Esophagus squamous epithelium (tissue), 5 donors: ENCODE data around the gene SINHCAF. TPM values are rescaled to one million over a fixed set of nuclear protein-coding genes. Genes with fewer than 3 reads are reported as not detected.
A peak's percentile ranks its signal among the peaks of the same experiment; 100 is the strongest.

ENCODE experiments used
- DNase-seq: peaks from one replicate; lab custom pipeline; 2025; lab: John Stamatoyannopoulos, UW
- H3K27ac ChIP-seq, 4 donors: fragments of 200-600 bp; sonication (generic); one replicate each; pipeline ENCODE4 v1.5.1; 2016 to 2019; ENCODE audit warnings: mild to moderate bottlenecking in 1 of 4
- H3K27me3 ChIP-seq, 4 donors: fragments of 200-600 bp; sonication (generic); 1 replicate in 3 of 4; 2 replicates in 1 of 4; pipeline versions ENCODE4 v1.5.1 to v1.6.0; 2017 to 2021; ENCODE audit warnings: antibody characterized with exemption in 1 of 4
- H3K36me3 ChIP-seq, 3 donors: fragments of 200-600 bp; sonication (generic); one replicate each; pipeline ENCODE4 v1.5.1; 2016 to 2019
- H3K4me1 ChIP-seq, 3 donors: fragments of 200-600 bp; sonication (generic); one replicate each; pipeline ENCODE4 v1.5.1; 2017 to 2019
- H3K4me3 ChIP-seq, 4 donors: fragments of 200-600 bp; sonication (generic); 1 replicate in 3 of 4; 2 replicates in 1 of 4; pipeline ENCODE4 v1.5.1; 2016 to 2019; ENCODE audit warnings: mild to moderate bottlenecking in 2 of 4, moderate library complexity in 1 of 4
- H3K9me3 ChIP-seq, 3 donors: fragments of 200-600 bp; sonication (generic); one replicate each; pipeline ENCODE4 v1.5.1; 2016 to 2019
- CTCF ChIP-seq, 6 experiments: fragments of 450-650 bp in 4 of 6; fragments of 200-600 bp in 2 of 6; sonication (generic) in 2 of 6; IDR thresholded peaks; one replicate each; pipeline ENCODE4 v1.5.1; 2016 to 2019; ENCODE audit warnings: antibody characterized with exemption in 6 of 6, mild to moderate bottlenecking in 4 of 6, moderate library complexity in 4 of 6
- POLR2A ChIP-seq, 4 donors: fragments of 450-650 bp; IDR thresholded peaks; one replicate each; pipeline ENCODE4 v1.6.1; 2017; ENCODE audit warnings: antibody characterized with exemption in 4 of 4, mild to moderate bottlenecking in 4 of 4, moderate library complexity in 3 of 4
- WGBS, 2 donors: methylation state at CpG; one replicate each; pipeline ENCODE4 v1.1.5; 2018; 5-methylcytosine and 5-hydroxymethylcytosine counted together
- intact Hi-C: fragments of 100-400 bp; cut with DNase I; formaldehyde crosslinking; loops from one replicate; pipeline ENCODE4 v1.15.0; 2022
- total RNA-seq, 4 donors: library from RNA; depleted of rRNA; stranded (reverse); fragments of >200 nt; gene quantifications; one replicate each; pipeline ENCODE4 v1.1.0, GENCODE V29; 2016
- donor health status: DM: yes; HTN: yes; CAD: no.

The SINHCAF gene
- total RNA-seq, 4 donors from 2014 or later: 52.2 to 71.9 (median 62.0) TPM

GRCh38 chr12:31339831-31340622, 14.1 kb upstream of the SINHCAF start:
- WGBS, 2 donors: 72 to 75% methylated on average over 10 of the region's 10 CpGs
- Histone ChIP-seq H3K9me3 (no peaks in the 10 kb centered on the region), H3K36me3 (no peaks in the 10 kb centered on the region), H3K4me3 (no peak overlapping the region), H3K4me1 (no peaks in the 10 kb centered on the region), H3K27me3 (no peaks in the 10 kb centered on the region), H3K27ac (no peak overlapping the region)
- intact Hi-C loops: no loop called here
- no peak for DNase-seq
- TF ChIP-seq POLR2A (IDR thresholded peaks at IDR 0.05) (no peak), CTCF (IDR thresholded peaks at IDR 0.05) (no peak)

GRCh38 chr12:31337952-31338351, 12.0 kb upstream of the SINHCAF start:
- Histone ChIP-seq H3K27me3 (no peaks in the 10 kb centered on the region), H3K4me1 (no peaks in the 10 kb centered on the region), H3K27ac (no peak overlapping the region), H3K4me3 (no peak overlapping the region), H3K9me3 (no peaks in the 10 kb centered on the region), H3K36me3 (no peaks in the 10 kb centered on the region)
- DNase-seq: no peak
- intact Hi-C loops: no loop called here
- WGBS, 2 donors: 80 to 84% methylated on average over 4 of the region's 4 CpGs
- TF ChIP-seq POLR2A (IDR thresholded peaks at IDR 0.05): no peak

GRCh38 chr12:31331242-31331641, 5.3 kb upstream of the SINHCAF start:
- 62% methylated on average over 4 of the region's 4 CpGs for WGBS, 2 donors
- no peak for TF ChIP-seq CTCF (IDR thresholded peaks at IDR 0.05)
- TF ChIP-seq POLR2A (IDR thresholded peaks at IDR 0.05): no peak

GRCh38 chr12:31326736-31327659, 1.0 kb upstream of the SINHCAF start:
- no peaks in the 10 kb centered on the region for H3K36me3 ChIP-seq
- H3K27me3 ChIP-seq: no peaks in the 10 kb centered on the region
- 51 to 57% methylated on average over 20 of the region's 20 CpGs for WGBS, 2 donors
- no peak for TF ChIP-seq CTCF (IDR thresholded peaks at IDR 0.05)
- no peak for TF ChIP-seq POLR2A (IDR thresholded peaks at IDR 0.05)
- H3K4me1 ChIP-seq: peaks cover 0 to 27% (median 0%) of the 10 kb centered on the region in 3 donors
- no peak for DNase-seq
- no peaks in the 10 kb centered on the region for H3K9me3 ChIP-seq
- H3K4me3 ChIP-seq: peak overlapping the region; percentile 78 to 89 (median 82)
- peak overlapping the region; percentile 91 to 98 (median 94) for H3K27ac ChIP-seq
- intact Hi-C loops: no loop called here

More at GRCh38 chr12:31331242-31331641, 5.3 kb upstream of the SINHCAF start:
- H3K4me3 ChIP-seq: no peak overlapping the region
- no peaks in the 10 kb centered on the region for H3K36me3 ChIP-seq
- intact Hi-C loops: no loop called here
- H3K27me3 ChIP-seq: no peaks in the 10 kb centered on the region
- peaks cover 0 to 9% (median 0%) of the 10 kb centered on the region in 3 donors for H3K4me1 ChIP-seq
- H3K27ac ChIP-seq: no peak overlapping the region
- DNase-seq: no peak
- H3K9me3 ChIP-seq: no peaks in the 10 kb centered on the region

- Histone ChIP-seq H3K4me3 (peak overlapping the region; percentile 78 to 89 (median 82)), H3K36me3 (no peaks in the 10 kb centered on the region), H3K4me1 (peaks cover 0 to 41% (median 0%) of the 10 kb centered on the region in 3 donors), H3K27me3 (no peaks in the 10 kb centered on the region), H3K9me3 (no peaks in the 10 kb centered on the region), H3K27ac (peak overlapping the region; percentile 91 to 98 (median 94))
- WGBS, 2 donors: 0% methylated on average over 19 to 28 of the region's 36 CpGs
- intact Hi-C loops: no loop called here
- peak in 1 of 6 experiments; percentile 2 for TF ChIP-seq CTCF (IDR thresholded peaks at IDR 0.05)
- no peak for TF ChIP-seq POLR2A (IDR thresholded peaks at IDR 0.05)
- no peak for DNase-seq
Measured at GRCh38 chr12:31325524-31325875, 450 bp downstream of the SINHCAF start.
